Epithelial cell of proximal tubule (primary cell): ENCODE results near the gene TEAD1. TPM values are rescaled to one million over a fixed set of nuclear protein-coding genes. Genes with fewer than 3 reads are reported as not detected.

ENCODE experiments used
- DNase-seq: peaks from one replicate; pipeline ENCODE4 v3.0.0-alpha.2; 2011; ENCODE audit warnings: low read depth
- H3K4me3 ChIP-seq: 2 replicates; pipeline ENCODE4 v1.5.1; 2011; ENCODE audit warnings: low read depth, mild to moderate bottlenecking, low read length
- CTCF ChIP-seq: conservative IDR thresholded peaks from 2 replicates; pipeline ENCODE4 v1.5.1; 2012; ENCODE audit warnings: low read depth, mild to moderate bottlenecking, low read length
- total RNA-seq: library from RNA; depleted of rRNA; stranded (reverse); fragments of >200 nt; gene quantifications from 2 replicates; pipeline ENCODE4 v1.2.3, GENCODE V29; 2015

Gene TEAD1
- total RNA-seq, 1 donor from 2014 or later: 61.9 TPM

GRCh38 chr11:12793506-12793905, 119.3 kb downstream of the TEAD1 start:
- no peak for DNase-seq

GRCh38 chr11:12794576-12795230, 120.5 kb downstream of the TEAD1 start:
- TF ChIP-seq CTCF: no peak
- H3K4me3 ChIP-seq: no peak overlapping the region
- no peak for DNase-seq

More at GRCh38 chr11:12793506-12793905, 119.3 kb downstream of the TEAD1 start:
- TF ChIP-seq CTCF: no peak
- H3K4me3 ChIP-seq: no peak overlapping the region

DNA sequence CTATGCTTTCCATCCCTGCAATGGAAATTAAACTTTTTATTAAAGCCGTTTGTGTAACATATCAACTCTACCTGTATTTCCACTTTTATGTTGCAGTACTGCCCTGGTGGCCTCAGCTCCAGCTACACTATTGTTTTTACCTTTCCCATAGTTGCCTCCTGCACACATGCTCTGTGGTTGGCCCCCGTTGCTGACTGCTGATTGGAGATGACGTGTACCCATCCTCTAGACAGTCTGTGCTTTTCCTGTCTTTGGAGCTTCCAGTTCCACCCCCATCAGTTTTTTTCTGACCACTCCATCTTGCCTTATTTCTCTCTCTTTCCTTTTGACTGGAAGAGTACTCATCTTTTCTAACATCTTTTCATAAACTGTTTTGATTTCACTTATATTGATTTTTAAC, 123.8 kb downstream of the TEAD1 start:
- DNase-seq: no peak
- no peak overlapping the region for H3K4me3 ChIP-seq
- no peak for TF ChIP-seq CTCF

- no peak for TF ChIP-seq CTCF
- no peak for DNase-seq
- no peak overlapping the region for H3K4me3 ChIP-seq
These were observed 124.4 kb downstream of the TEAD1 start for GRCh38 chr11:12798609-12799011.

GRCh38 chr11:12799334-12799835, 125.2 kb downstream of the TEAD1 start:
- DNase-seq: no peak
- TF ChIP-seq CTCF: no peak
- no peak overlapping the region for H3K4me3 ChIP-seq

DNA sequence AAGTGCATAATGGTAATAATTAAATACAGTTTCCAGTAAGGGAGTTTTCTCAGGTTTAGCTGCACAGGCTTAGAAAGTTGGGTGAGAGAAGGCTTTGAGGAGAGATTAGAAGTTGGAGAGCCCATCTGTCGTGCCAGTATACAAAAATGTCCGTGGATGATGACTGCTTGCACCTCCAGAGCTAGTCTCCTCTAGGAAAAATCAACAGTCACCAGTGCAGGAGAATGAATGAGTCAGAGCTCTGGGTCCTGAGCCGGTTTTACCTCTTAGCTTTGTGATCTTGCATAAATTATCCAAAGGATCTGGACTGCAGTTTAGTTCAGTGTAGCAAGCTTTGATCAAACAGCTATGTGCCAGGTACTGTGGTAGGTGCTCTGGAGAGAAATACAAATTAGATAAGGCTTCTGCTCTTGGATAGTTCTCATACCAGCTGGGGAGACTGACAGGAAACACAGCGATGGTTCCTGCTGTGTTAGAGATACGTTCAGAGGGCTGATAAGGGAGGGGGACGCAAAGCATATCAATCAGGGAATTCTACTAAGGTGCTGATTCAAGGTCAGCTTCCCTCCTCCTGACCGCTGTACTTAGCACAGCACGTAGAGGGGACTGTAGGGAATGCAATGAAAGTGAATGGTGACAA, 125.9 kb downstream of the TEAD1 start:
- peak; percentile 82 for DNase-seq
- peak overlapping the region; percentile 24 for H3K4me3 ChIP-seq
- TF ChIP-seq CTCF: no peak
